GM12878 (cell line): Measurements from ENCODE around the gene TPGS1. TPM values are rescaled to one million over a fixed set of nuclear protein-coding genes. Genes with fewer than 3 reads are reported as not detected.

Experiments used
- ATAC-seq: fragments of 200-7000 bp; cut with Tn5 transposase; 3 replicates; pipeline ENCODE4 v1.9.1; 2020; ENCODE audit warnings: mild to moderate bottlenecking, moderate library complexity
- BruUV-seq: library from RNA; stranded (reverse); fragments of 400-500 nt; replicated peaks from 2 replicates; lab custom pipeline; 2021; lab: Mats Ljungman, UMichigan
- CTCF ChIA-PET: fragments of 300-600 bp; sonication (Branson Sonifier 250); formaldehyde crosslinking; extraction: SDS; loops from one replicate; lab custom pipeline; 2021; ENCODE audit warnings: inconsistent platforms; lab: Yijun Ruan, JAX
- POLR2A ChIA-PET: fragments of 350-600 bp; formaldehyde crosslinking; extraction: SDS; loops from one replicate; lab custom pipeline; 2021; ENCODE audit warnings: inconsistent platforms; lab: Charles Lee
- RAD21 ChIA-PET: fragments of 300-600 bp; sonication (Branson Sonifier 250); formaldehyde crosslinking; loops from one replicate; lab custom pipeline; 2023; ENCODE audit warnings: antibody characterized with exemption; ENCODE audit not compliant: unreplicated experiment; lab: Charles Lee
- SMC1A ChIA-PET: fragments of 300-600 bp; sonication (Branson Sonifier 250); formaldehyde crosslinking; loops from one replicate; lab custom pipeline; 2023; ENCODE audit not compliant: unreplicated experiment, uncharacterized antibody; lab: Charles Lee
- DNase-seq: peaks from one replicate; pipeline ENCODE4 v3.0.0-alpha.2; 2011; ENCODE audit warnings: low read depth, low spot score
- FAIRE-seq: peaks from 3 replicates; lab custom pipeline; 2011; peaks lifted over from hg19 to GRCh38; lab: Jason Lieb, UNC
- H2AFZ ChIP-seq: 2 replicates; pipeline ENCODE4 v1.6.0; 2011; ENCODE audit warnings: low read depth, low read length, control low read depth; ENCODE audit not compliant: control insufficient read depth
- H3K27ac ChIP-seq: 2 replicates; pipeline ENCODE4 v1.5.1; 2011; ENCODE audit warnings: control low read depth; ENCODE audit not compliant: control insufficient read depth, insufficient read depth
- H3K27me3 ChIP-seq, 2 experiments: replicated peaks in 1 of 2; 2 replicates each; pipeline versions ENCODE4 v1.6.0 to v1.6.1; 2011; ENCODE audit warnings: low read length in 1 of 2; ENCODE audit not compliant: control insufficient read depth in 2 of 2, insufficient read depth in 2 of 2
- H3K36me3 ChIP-seq, 2 experiments: 2 replicates each; pipeline ENCODE4 v1.5.1; 2011; ENCODE audit warnings: low read length in 1 of 2; ENCODE audit not compliant: control insufficient read depth in 2 of 2, insufficient read depth in 2 of 2
- H3K4me1 ChIP-seq: 2 replicates; pipeline ENCODE4 v1.6.1; 2011; ENCODE audit warnings: mild to moderate bottlenecking, low read length, moderate library complexity, mixed read lengths; ENCODE audit not compliant: control insufficient read depth, insufficient read depth
- H3K4me2 ChIP-seq: 2 replicates; pipeline ENCODE4 v1.6.0; 2011; ENCODE audit warnings: control low read depth; ENCODE audit not compliant: control insufficient read depth, insufficient read depth
- H3K4me3 ChIP-seq: fragments of 200-600 bp; sonication (generic); 2 replicates; pipeline ENCODE4 v1.5.1; 2016
- H3K79me2 ChIP-seq: 2 replicates; pipeline ENCODE4 v1.6.0; 2011; ENCODE audit warnings: low read length; ENCODE audit not compliant: control insufficient read depth, insufficient read depth
- H3K9ac ChIP-seq: 2 replicates; pipeline ENCODE4 v1.8.0; 2011; ENCODE audit warnings: low read length, control low read depth, mixed read lengths; ENCODE audit not compliant: control insufficient read depth, insufficient read depth
- H3K9me3 ChIP-seq: replicated peaks from 3 replicates; pipeline ENCODE4 v1.5.1; 2011; ENCODE audit warnings: mild to moderate bottlenecking, low read length; ENCODE audit not compliant: control insufficient read depth, insufficient read depth
- H4K20me1 ChIP-seq: 2 replicates; pipeline ENCODE4 v1.6.0; 2011; ENCODE audit not compliant: control insufficient read depth, insufficient read depth
- BMI1 ChIP-seq: fragments of 450-650 bp; IDR thresholded peaks from 2 replicates; pipeline ENCODE4 v1.6.1; 2016; ENCODE audit warnings: mild to moderate bottlenecking, moderate library complexity, borderline replicate concordance
- CBFB ChIP-seq: IDR thresholded peaks from 2 replicates; pipeline ENCODE4 v1.6.1; 2016; ENCODE audit warnings: antibody characterized with exemption, low read depth
- CHD4 ChIP-seq: fragments of 200-600 bp; sonication (generic); IDR thresholded peaks from 2 replicates; pipeline ENCODE4 v1.6.1; 2016; ENCODE audit warnings: mild to moderate bottlenecking
- CREB1 ChIP-seq: IDR thresholded peaks from 2 replicates; pipeline ENCODE4 v1.6.1; 2012; ENCODE audit warnings: low read depth, mild to moderate bottlenecking, inconsistent platforms
- CTCF ChIP-seq, 3 experiments: IDR thresholded peaks in 2 of 3; conservative IDR thresholded peaks in 1 of 3; 2 replicates each; pipeline ENCODE4 v1.5.1; 2011; ENCODE audit warnings: low read depth in 3 of 3, low read length in 3 of 3, mild to moderate bottlenecking in 3 of 3, control low read depth in 2 of 3, moderate library complexity in 2 of 3, inconsistent platforms in 1 of 3, mixed read lengths in 1 of 3; ENCODE audit not compliant: control insufficient read depth in 2 of 3, insufficient read depth in 1 of 3; ENCODE audit errors: extremely low read depth in 1 of 3
- E2F4 ChIP-seq: IDR thresholded peaks from 2 replicates; pipeline ENCODE4 v1.6.1; 2012; ENCODE audit warnings: low read depth, low read length, improper control_type of control experiment
- FOXK2 ChIP-seq: fragments of 450-650 bp; IDR thresholded peaks from 2 replicates; pipeline ENCODE4 v1.6.1; 2017; ENCODE audit warnings: mild to moderate bottlenecking, moderate library complexity
- FOXM1 ChIP-seq: IDR thresholded peaks from 2 replicates; pipeline ENCODE4 v1.6.1; 2012; ENCODE audit warnings: low read depth, mild to moderate bottlenecking, inconsistent platforms, low read length, moderate library complexity
- HDAC2 ChIP-seq: fragments of 200-600 bp; sonication (generic); IDR thresholded peaks from 2 replicates; pipeline ENCODE4 v1.6.1; 2017
- NR2C2 ChIP-seq: IDR thresholded peaks from 2 replicates; pipeline ENCODE4 v1.6.1; 2011; ENCODE audit warnings: borderline replicate concordance, low read depth; ENCODE audit not compliant: control insufficient read depth, insufficient read length
- PAX5 ChIP-seq: IDR thresholded peaks from 2 replicates; pipeline ENCODE4 v1.6.1; 2011; ENCODE audit warnings: low read depth, low read length, borderline replicate concordance
- PBX3 ChIP-seq: IDR thresholded peaks from 2 replicates; pipeline ENCODE4 v1.6.1; 2011; ENCODE audit warnings: mild to moderate bottlenecking, low read depth, low read length, moderate library complexity; ENCODE audit not compliant: insufficient replicate concordance
- SMAD1 ChIP-seq: fragments of 450-650 bp; IDR thresholded peaks from 2 replicates; pipeline ENCODE4 v1.6.1; 2018; ENCODE audit warnings: mild to moderate bottlenecking, low read depth; ENCODE audit not compliant: partially characterized antibody
- SP1 ChIP-seq: IDR thresholded peaks from one replicate; pipeline ENCODE4 v1.6.1; 2011; ENCODE audit warnings: low read depth, low read length
- TCF7 ChIP-seq: IDR thresholded peaks from 2 replicates; pipeline ENCODE4 v1.6.1; 2014; ENCODE audit warnings: antibody characterized with exemption, borderline replicate concordance
- ZZZ3 ChIP-seq: IDR thresholded peaks from 2 replicates; pipeline ENCODE4 v1.6.1; 2011; ENCODE audit warnings: low read depth; ENCODE audit not compliant: control insufficient read depth, insufficient read length
- WGBS: methylation state at CpG from one replicate; pipeline ENCODE4 v1.1.6; 2016; ENCODE audit warnings: low lambda C conversion rate; ENCODE audit not compliant: insufficient replicate concordance, insufficient coverage; ENCODE audit errors: missing lambda C conversion rate; 5-methylcytosine and 5-hydroxymethylcytosine counted together
- in situ Hi-C: fragments of 300-500 bp; cut with MboI; formaldehyde crosslinking; loops from 9 replicates; pipeline ENCODE4 v1.14.3; 2018; ENCODE audit warnings: mixed read lengths
- intact Hi-C: fragments of 100-400 bp; cut with micrococcal nuclease; formaldehyde crosslinking; loops from one replicate; pipeline ENCODE4 v1.14.2; 2022; ENCODE audit not compliant: unreplicated experiment
- polyA plus RNA-seq, 11 experiments: library from polyadenylated mRNA; depleted of rRNA in 4 of 11; unstranded in 6 of 11; stranded (reverse) in 5 of 11; fragments of >200 nt; fragmentation: Nextera tagmentation in 4 of 11; fragmentation: Illumina TruSeq in 1 of 11; extraction: Ambion mirVana in 4 of 11; extraction: Trizol in 1 of 11; gene quantifications; 1 replicate in 1 of 11; 2 replicates in 10 of 11; pipeline versions ENCODE4 v1.2.1 to v1.2.3, GENCODE V29; 2011 to 2016; ENCODE audit warnings: inconsistent platforms in 2 of 11, missing spikeins in 2 of 11, low read depth in 1 of 11
- total RNA-seq, 4 experiments: library from RNA; depleted of rRNA in 3 of 4; stranded (reverse); fragments of >200 nt in 3 of 4; fragmentation: Illumina TruSeq in 1 of 4; extraction: Trizol in 1 of 4; gene quantifications; 2 replicates each; pipeline versions ENCODE4 v1.2.1 to v1.2.3, GENCODE V29; 2013 to 2021

The TPGS1 gene
- total and polyA plus RNA-seq, 10 of the 15 experiments (the other 5 are each of a cell fraction or from before 2014, with no cell fraction given), result 0.24 to 24.7 (median 7.7) TPM; not detected in 2

- TF ChIP-seq NR2C2 (no peak), PBX3 (no peak), CHD4 (no peak), SP1 (no peak), ZZZ3 (no peak), TCF7 (no peak)
Measured at GRCh38 chr19:464208-464545, 43.1 kb upstream of the TPGS1 start (continued).

- POLR2A ChIA-PET, result no interaction called here
- SMC1A ChIA-PET, result no interaction called here
- no peak overlapping the region for H3K4me2 ChIP-seq
- TF ChIP-seq CBFB, result no peak
- no peak for TF ChIP-seq SMAD1
- no peak for TF ChIP-seq BMI1
- no peak for TF ChIP-seq FOXK2
- no peak for TF ChIP-seq HDAC2
- TF ChIP-seq FOXM1, result no peak
- TF ChIP-seq PAX5, result no peak
- TF ChIP-seq E2F4, result no peak
- no peak for TF ChIP-seq CREB1
- TF ChIP-seq CTCF (IDR thresholded peaks at IDR 0.05 in 2 of 3, conservative IDR thresholded peaks at IDR 0.05 in 1 of 3; ENCODE audit: control insufficient read depth in 2 of 3, extremely low read depth in 1 of 3, insufficient read depth in 1 of 3, low read depth in 3 of 3, low read length in 3 of 3), result no peak
- no peak overlapping the region for H3K4me3 ChIP-seq
- H4K20me1 ChIP-seq, result no peaks in the 10 kb centered on the region
- CTCF ChIA-PET, result no interaction called here
- RAD21 ChIA-PET, result no interaction called here
- BruUV-seq, result no TSS peak
- DNase-seq (no peak), ATAC-seq (no peak), FAIRE-seq (no peak)
- no peak overlapping the region for H3K9ac ChIP-seq
- 0% methylated on average over 1 of the region's 3 CpGs for WGBS
- no peaks in the 10 kb centered on the region for H3K79me2 ChIP-seq
- no peaks in the 10 kb centered on the region for H3K9me3 ChIP-seq
- intact Hi-C loops (no loop called here), in situ Hi-C loops (no loop called here)
- H3K36me3 ChIP-seq, result no peaks in the 10 kb centered on the region
- H3K27ac ChIP-seq, result no peak overlapping the region
- H2AFZ ChIP-seq, result no peak overlapping the region
- H3K4me1 ChIP-seq, result no peaks in the 10 kb centered on the region
- no peaks in the 10 kb centered on the region for H3K27me3 ChIP-seq
Measured at GRCh38 chr19:465056-465816, 42.1 kb upstream of the TPGS1 start.
